Measurements from ENCODE around the gene SLC38A4. TPM values are rescaled to one million over a fixed set of nuclear protein-coding genes. Genes with fewer than 3 reads are reported as not detected.

The SLC38A4 gene
- total and polyA plus RNA-seq, 9 of the 15 experiments (the other 6 are each of a cell fraction or from before 2014, with no cell fraction given) = 0.16 TPM; not detected in 8

- in situ Hi-C loops (cut with MboI) (no loop called here), intact Hi-C loops (cut with micrococcal nuclease) (no loop called here)
- BruUV-seq (replicated peaks) = no TSS peak
Measured at GRCh38 chr12:46717159-46717558, 108.6 kb downstream of the SLC38A4 start.

More at GRCh38 chr12:46717159-46717558, 108.6 kb downstream of the SLC38A4 start:
- Histone ChIP-seq H3K9me1 (ENCODE audit: control insufficient read depth, insufficient read depth, low read length) (no peaks in the 10 kb centered on the region), H3K4me2 (ENCODE audit: insufficient read depth, low read length) (no peak overlapping the region), H3K9ac (ENCODE audit: insufficient read depth in 1 of 2, low read depth in 2 of 2, low read length in 2 of 2) (no peak overlapping the region), H3K27ac (ENCODE audit: extremely low read depth, low read depth, low read length) (no peak overlapping the region), H4K20me1 (replicated peaks; ENCODE audit: control insufficient read depth, insufficient read depth, low read length) (no peaks in the 10 kb centered on the region), H3K79me2 (ENCODE audit: control insufficient read depth, insufficient read depth, low read length) (no peaks in the 10 kb centered on the region), H3K36me3 (ENCODE audit: control insufficient read depth, insufficient read depth, low read length) (no peaks in the 10 kb centered on the region), H2AFZ (ENCODE audit: low read depth, low read length) (no peak overlapping the region), H3K4me1 (replicated peaks in 1 of 2; ENCODE audit: control insufficient read depth in 2 of 2, insufficient read depth in 2 of 2, low read length in 2 of 2) (no peaks in the 10 kb centered on the region), H3K27me3 (ENCODE audit: control insufficient read depth in 2 of 2, insufficient read depth in 2 of 2, low read length in 2 of 2) (no peaks in the 10 kb centered on the region), H3K9me3 (replicated peaks; ENCODE audit: control insufficient read depth, insufficient read depth, low read depth, low read length) (no peaks in the 10 kb centered on the region), H3K4me3 (no peak overlapping the region)
- ATAC-seq (no peak), FAIRE-seq (no peak), DNase-seq (ENCODE audit: extremely low read depth in 1 of 4, low spot score in 3 of 4) (no peak)
- ChIA-PET POLR2A (no interaction called here), CTCF (ENCODE audit: low intra/inter-chr PET ratio) (no interaction called here)
- TF ChIP-seq NFIX (CRISPR knock-in tag; IDR thresholded peaks at IDR 0.05; ENCODE audit: low read depth) (no peak), HDAC3 (IDR thresholded peaks at IDR 0.05; ENCODE audit: borderline replicate concordance, partially characterized antibody) (no peak), BDP1 (IDR thresholded peaks at IDR 0.05; ENCODE audit: insufficient read depth, insufficient read length) (no peak), ZBTB17 (CRISPR knock-in tag; IDR thresholded peaks at IDR 0.05) (no peak), ZNF143 (CRISPR knock-in tag; IDR thresholded peaks at IDR 0.05) (no peak), NR4A1 (CRISPR knock-in tag; IDR thresholded peaks at IDR 0.05) (no peak), NR4A1 (tag; IDR thresholded peaks at IDR 0.05) (no peak), CREB1 (IDR thresholded peaks at IDR 0.05) (no peak), CREB1 (CRISPR knock-in tag; IDR thresholded peaks at IDR 0.05) (no peak), GTF2B (IDR thresholded peaks at IDR 0.05; ENCODE audit: extremely low read depth, insufficient read length) (no peak), NFRKB (IDR thresholded peaks at IDR 0.05; ENCODE audit: low read depth) (no peak), ZNF79 (CRISPR knock-in tag; IDR thresholded peaks at IDR 0.05; ENCODE audit: low read depth) (no peak), MCM3 (IDR thresholded peaks at IDR 0.05) (no peak), SRSF7 (optimal IDR thresholded peaks at IDR 0.05; ENCODE audit: low read depth, low read length) (no peak), ZNF778 (CRISPR knock-in tag; IDR thresholded peaks at IDR 0.05) (no peak), RFX7 (CRISPR knock-in tag; IDR thresholded peaks at IDR 0.05) (no peak), JUND (IDR thresholded peaks at IDR 0.05; ENCODE audit: borderline replicate concordance, low read depth, low read length) (no peak), JUND (tag; IDR thresholded peaks at IDR 0.05; ENCODE audit: borderline replicate concordance, low read depth, low read length) (no peak), DPF2 (IDR thresholded peaks at IDR 0.05) (no peak), HDAC6 (IDR thresholded peaks at IDR 0.05; ENCODE audit: low read depth, low read length) (no peak)
